Left ventricle myocardium superior (tissue), 1 donor: ENCODE measurements around the gene FAM3B. TPM values are rescaled to one million over a fixed set of nuclear protein-coding genes. Genes with fewer than 3 reads are reported as not detected.
"Not testable (repeated sequence)": the region's sequence is repeated elsewhere in the genome, so short reads cannot be mapped to it uniquely, and the experiment has no call there.

ENCODE experiments used
- ATAC-seq: fragments of 200-7000 bp; cut with Tn5 transposase; one replicate; pipeline ENCODE4 v1.9.1; 2020; ENCODE audit warnings: mild to moderate bottlenecking, moderate library complexity
- DNase-seq: peaks from one replicate; pipeline ENCODE4 v3.0.0-alpha.2; 2020
- intact Hi-C: fragments of 100-400 bp; cut with micrococcal nuclease; formaldehyde crosslinking; loops from one replicate; pipeline ENCODE4 v1.11.0; 2022
- total RNA-seq: library from RNA; stranded (reverse); fragmentation: NEBNext Ultra II Directional; extraction: Animal tissue kit (Norgen Biotek cat#: 25700); gene quantifications from one replicate; pipeline ENCODE4 v1.2.1, GENCODE V29; 2021
- donor health status: DM: no; HTN: yes; CAD: no; lungs with severe emphysema.

Gene FAM3B
- total RNA-seq, 1 donor from 2014 or later = not detected

DNA sequence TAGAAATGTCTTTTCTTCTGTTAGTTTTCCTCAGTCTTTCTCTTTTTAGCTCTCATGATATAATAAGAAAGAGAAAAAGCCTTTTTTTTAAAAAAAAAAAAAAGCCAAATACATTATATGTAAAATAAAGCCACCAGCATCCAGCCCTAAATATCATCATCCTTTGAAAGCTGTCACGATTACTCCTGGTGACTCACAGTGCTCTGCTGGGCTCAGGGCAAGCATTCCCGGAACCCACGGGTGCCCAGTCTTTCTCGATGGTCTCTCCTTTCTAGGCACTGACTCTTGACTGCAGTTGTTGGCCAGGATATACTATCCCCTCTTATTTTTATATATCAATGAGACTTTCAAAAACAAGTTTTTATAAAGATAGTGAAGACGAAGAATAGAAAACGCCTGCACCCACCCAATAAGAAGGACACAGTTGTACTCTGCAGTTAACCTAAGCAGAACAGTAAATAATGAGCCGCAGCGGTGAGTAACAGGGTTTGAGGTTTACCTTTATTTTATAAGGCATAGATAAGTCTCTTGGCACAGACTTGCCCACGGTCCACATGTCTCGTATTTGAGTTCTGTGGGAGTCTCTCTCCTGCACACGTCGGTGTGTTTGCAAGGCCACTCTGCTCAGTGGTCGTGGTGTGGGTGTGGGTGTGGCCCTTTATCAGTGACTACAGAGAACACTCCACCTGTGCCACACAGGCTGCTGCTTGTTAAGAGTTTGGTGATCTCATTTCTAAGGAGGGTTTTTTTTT lies 29.5 kb downstream of the FAM3B start:
- ATAC-seq (no peak), DNase-seq (no peak)
- intact Hi-C loops = no loop called here

DNA sequence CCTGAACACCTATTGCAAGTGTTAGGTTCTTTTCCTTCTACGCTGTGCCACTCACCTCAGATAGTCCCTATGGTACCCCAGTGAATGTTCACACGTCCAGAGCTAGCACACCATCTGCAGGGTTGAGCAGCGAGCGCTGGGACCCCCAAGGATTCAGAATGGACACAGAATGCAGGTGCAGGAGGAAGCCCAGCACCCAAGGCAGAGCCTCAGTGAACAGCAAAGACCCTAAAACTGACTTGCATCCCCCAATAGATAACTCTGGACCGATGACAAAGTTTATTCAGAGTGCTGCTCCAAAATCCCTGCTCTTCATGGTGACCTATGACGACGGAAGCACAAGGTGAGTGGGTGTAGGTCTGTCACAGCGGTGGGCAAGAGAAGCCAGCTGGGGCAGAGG lies 30.2 kb downstream of the FAM3B start:
- no peak for DNase-seq
- no peak for ATAC-seq
- intact Hi-C loops = no loop called here

DNA sequence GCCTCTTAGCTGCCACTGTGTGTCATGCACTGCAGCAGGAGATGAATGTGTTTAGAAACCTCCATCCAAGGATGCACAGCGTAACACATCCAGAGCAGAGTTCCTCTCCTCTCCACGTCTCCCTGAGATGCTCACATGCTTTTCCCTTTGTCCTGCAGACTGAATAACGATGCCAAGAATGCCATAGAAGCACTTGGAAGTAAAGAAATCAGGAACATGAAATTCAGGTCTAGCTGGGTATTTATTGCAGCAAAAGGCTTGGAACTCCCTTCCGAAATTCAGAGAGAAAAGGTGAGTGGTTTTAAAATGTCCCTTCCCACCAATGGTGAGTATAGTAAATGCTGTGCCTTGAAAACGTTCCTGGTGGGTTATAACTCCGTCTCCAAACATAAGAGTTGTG lies 31.8 kb downstream of the FAM3B start:
- no peak for ATAC-seq
- intact Hi-C loops = no loop called here
- no peak for DNase-seq

DNA sequence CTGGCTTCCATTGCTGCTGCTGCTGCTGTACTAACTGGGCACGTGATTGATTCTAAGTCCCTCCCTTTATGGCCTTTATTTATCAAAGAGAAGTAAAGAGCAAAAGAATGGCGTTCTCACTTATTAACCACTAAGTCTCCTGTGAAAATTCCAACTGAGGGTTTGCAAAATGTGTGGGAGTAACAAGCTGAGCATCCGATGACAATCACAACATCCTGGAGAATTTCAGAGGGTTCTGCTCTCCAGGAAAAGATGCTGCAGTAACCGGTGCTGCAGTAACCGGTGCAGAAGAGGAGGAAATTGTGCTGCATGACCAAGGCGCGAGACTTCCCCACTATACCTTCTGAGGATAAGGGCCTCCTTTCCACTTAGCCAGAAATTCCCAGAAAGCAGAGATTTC lies 32.5 kb downstream of the FAM3B start:
- intact Hi-C loops = no loop called here
- ATAC-seq (no peak), DNase-seq (no peak)

DNA sequence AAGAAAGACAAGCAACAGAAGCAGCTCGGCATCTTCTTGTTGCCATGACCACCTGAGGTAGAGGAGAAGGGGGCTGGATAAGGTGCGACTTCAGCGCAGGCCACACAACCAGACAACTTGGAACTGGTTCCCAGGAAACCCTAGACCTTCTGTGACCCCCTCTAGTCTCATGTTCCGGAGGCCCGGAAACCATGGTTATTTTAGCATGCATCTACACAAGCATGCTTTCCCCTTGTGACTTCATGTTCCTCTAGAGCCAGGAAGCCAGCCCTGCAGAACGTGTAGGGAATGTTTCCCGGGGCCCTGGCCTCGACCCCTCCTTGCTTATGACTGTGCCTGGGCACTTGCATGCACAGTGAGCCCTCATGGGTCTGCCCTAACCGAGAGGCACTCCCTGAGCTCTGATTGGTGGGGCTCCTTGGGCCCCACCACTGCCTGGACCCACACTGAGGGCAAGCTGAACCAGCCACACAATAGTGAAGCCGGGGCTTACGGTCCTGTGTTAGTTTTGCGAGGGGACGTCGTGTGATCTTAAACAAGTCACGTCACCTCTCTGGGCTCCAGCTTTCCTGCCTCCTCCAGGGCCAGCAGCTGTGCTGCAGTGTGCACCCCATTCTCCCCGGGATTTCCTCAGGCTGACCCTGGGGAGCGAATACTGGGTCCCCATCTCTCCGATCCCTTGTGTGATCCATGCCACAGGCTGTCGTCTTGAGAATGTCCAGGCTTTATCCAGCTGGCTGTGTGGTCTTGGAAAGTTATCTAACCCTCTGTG lies 33.2 kb downstream of the FAM3B start:
- intact Hi-C loops = no loop called here
- DNase-seq (no peak), ATAC-seq (no peak)

DNA sequence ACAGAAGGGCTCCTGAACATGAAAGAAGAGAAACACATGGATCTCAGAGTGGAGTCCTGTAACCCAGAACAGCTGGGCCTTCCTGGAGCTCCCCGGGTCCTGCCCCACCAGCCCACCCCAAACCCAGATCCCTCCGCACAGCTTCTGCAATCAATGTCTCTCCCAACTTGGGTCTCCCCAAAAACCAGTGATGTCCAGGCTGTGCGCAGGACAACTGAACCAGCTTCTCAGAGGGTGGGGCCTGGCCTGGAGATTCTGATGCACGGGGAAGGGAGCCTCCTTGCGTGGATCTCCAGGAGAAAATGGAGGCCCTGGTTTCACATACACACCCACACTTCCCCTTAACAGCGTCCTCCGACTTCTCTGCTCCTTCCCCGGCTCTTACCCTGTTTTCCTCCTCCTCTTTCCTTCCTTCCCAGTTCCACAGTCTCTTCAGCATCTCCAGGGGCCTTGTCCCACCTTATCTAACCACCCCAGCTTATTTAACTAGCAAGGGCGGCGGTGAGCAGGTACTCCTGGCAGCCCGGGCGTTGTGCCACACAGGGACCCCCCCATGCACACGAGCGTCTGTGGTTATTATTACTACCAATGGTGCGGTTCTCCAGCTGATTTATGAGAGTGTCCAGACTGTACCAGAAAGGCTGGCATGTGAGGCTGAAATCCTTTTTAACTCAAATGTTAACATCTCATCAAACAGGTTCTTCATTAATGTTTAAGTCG lies 34.0 kb downstream of the FAM3B start:
- no peak for DNase-seq
- intact Hi-C loops = no loop called here
- ATAC-seq = no peak

DNA sequence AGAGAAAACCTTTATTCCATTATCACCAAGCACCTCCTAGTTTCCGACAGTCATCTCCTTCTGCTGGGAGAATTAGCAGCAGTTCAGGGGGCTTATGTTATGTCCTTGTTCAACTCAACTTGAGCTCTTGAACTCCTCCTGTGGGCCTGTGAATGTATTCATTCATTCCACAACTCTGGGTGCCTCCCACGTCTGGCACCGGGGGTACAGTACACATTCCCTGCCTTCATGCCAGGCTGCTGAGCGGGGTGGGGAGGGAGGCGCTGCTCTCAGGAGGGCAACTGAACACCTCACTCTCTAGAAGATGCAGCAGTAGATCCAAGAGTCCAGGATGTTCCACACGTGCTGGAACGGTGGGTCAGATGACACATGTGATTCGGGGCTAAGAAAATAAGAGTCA lies 40.9 kb downstream of the FAM3B start:
- ATAC-seq (no peak), DNase-seq (no peak)
- intact Hi-C loops = no loop called here

DNA sequence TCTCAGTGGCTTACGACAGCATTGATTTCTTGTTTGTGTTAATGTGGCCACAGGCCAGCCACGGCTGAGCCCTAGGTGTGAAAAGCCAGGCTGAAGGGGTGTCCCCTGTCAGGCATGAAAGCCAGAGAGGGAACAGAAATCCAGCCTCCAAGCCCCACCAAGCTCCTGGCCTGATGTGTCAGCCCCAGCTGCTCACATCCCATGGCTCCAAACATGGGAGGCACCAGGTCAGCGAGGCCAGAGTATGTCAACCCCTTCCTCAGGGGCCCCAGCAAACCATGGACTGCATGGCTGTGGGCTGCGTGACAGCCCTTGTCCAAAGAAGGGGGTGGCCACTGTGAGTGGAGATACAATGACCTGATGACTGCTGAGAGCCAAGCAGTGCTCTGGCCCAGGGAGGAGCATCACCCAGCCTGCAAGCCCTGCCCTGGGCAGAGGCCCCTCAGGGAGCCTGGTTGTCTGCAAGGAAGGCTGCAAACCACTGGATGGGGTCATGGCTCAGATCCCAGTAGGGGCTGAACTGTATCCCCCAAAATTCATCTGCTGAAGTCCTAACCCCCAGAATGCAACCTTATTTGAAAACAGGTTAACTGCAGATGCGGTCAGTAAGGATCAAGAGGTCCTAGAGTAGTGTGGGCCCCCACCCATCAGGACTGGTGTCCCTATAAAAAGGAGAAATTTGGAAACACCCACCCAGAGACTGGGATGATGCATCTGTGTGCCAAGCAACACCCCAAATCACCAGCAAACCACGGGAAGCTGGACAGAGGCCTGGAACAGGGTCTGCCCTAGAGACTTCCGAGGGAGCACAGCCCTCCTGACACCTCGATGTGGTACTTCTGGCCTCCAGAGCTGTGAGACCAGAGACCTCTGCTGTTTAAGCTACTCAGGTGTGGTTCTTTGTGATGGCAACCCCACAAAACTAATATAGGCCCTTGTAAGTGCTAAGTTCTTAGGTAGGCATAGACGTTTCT lies 41.9 kb downstream of the FAM3B start:
- intact Hi-C loops = no loop called here
- ATAC-seq (no peak), DNase-seq (no peak)

DNA sequence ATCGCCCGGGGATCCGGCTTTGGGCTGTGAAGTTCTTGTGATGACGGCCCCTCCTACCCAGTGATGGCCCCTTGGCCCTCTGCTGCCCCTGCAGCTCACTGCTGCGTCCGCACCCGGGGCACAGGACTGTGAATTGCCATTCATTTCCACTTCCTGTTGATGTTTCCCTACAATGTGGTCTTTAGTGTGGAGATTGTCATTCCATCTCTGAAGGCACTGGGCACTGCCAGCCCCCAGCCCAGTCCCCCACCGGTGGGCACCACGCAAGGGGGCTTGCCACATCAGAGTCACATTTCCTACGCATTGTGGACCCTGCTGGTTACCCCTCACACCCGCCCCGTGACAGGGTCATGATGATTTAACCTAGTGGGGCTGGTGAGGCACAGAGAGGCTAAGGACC lies 42.7 kb downstream of the FAM3B start:
- DNase-seq (no peak), ATAC-seq (no peak)
- intact Hi-C loops = no loop called here

DNA sequence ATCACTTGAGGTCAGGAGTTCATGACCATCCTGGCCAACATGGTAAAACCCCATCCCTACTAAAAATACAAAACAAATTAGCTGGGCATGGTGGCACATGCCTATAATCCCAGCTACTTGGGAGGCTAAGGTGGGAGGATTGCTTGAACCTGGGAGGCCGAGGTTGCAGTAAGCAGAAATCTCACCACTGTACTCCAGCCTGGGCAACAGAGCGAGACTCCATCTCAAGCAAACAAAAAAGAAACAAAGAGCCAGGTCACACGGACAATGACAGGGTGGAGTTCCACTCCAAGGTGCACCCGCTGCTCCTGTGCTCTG lies 43.1 kb downstream of the FAM3B start:
- ATAC-seq, DNase-seq, intact Hi-C loops: not testable (repeated sequence)

DNA sequence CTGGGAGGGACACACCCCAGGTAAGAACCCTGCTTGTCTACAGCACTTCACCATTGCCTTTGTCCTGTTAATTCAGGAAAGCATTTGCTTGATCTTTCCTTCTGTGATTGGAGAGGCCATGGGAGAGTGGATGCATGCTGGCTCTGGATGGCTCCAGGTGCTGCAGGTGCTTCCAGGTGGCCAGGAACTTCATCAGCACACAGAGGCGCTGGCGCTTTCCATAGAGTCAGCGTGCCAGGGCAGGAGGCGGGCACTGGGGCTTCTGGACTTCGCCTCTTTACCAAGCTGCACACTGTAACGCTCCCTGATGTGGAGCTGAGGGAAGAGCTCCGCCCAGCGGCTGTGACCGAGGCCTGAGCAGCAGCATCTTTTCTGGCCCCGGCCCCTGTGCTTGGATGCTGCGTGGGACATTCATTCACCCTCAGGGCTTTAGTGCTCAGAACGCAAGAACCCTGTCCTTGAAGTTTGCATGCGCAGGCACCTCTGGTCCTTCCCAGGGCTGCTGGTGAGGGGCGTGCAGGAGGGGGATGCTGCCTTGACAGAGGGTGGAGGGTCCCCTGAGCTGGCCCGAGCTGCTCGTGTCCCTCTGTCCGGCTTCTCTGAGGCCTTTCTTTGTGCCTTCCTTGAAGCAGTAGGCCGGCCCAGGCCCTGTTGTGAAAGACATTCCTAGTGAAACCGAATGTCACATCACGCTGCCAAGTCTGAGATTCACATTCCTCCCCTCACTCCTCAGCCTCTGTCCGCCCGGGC lies 43.6 kb downstream of the FAM3B start:
- peak; percentile 47 for ATAC-seq
- intact Hi-C loops = no loop called here
- DNase-seq = peak; percentile 69

DNA sequence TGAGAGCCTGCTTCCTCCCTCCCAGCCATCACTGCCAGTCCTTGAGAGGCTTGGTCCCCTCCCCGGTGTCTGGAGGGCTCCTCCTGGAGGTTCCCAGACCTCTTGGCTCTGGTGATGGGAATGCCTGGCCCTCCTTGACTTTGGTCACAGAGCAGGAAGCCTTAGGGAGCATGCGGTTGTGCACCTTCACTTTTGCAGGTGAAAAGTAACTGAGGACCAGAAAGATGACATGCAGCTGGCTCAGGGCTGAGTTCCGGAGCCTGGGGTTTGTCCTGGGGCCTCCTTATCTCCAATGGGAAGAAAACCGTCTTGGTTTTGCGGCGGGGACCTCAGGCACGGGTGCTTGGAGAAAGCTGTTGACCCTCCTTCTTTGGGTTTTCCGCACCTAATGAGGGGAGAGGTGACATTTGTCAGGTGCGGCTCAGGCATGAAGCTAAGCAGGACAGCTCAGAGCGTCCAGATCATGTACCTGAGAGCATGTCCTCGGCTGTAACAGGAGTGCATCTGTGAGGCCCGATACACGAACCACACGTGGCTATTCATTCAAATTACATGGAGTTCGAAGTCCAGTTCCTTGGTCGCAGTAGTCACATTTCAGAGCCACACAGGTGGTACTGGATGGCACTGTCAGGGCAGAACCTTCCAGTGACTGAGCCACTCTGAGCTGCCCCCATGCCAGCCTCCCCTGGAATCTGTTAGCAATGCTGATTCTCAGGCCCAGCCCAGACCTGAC lies 44.6 kb downstream of the FAM3B start:
- ATAC-seq (no peak), DNase-seq (no peak)
- intact Hi-C loops = no loop called here

DNA sequence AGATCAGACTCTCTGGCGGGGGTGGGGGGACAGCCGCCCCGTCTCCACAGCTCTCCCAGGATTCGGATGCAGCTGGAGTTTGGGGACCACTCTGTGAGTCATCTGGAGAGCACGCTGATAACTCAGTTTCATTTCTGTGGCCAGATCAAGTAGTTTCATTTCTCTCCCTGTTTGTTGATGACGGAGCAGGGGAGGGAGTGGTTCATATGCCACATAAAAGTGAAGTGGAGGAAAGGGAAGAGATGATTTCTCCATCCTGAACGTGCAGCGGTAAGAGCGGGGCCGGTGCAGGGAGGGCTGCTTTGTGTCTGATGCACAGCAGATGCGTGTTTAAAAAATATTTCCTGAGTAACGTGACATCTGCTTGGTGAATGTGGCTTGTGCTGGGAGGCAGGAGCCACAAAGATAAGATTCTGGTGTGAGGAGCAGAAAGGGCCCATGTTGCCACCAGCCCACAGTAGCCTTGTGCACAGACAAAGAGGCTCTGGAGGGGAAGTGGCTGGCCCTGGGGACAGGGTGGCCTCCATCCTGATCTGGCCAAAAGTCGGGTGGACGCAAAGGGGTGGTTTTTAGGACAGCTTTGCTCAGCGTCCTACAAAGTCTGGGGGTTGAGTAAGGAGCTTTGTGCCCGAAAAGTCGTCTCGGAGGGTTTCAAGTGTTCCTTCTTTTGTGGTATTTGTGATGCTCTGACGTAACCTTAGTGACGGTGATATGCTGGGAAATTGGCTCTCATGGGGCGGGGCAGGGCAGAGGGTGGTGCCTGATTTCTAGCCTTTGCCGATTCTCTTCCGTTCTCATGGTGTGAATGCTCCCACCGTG lies 45.4 kb downstream of the FAM3B start, which contains the start of gene MX2:
TSS of gene MX2 (plus strand) at position 242 of the 819 bp plus-strand sequence. CDS start 14,880 bp downstream, outside the sequence.
- DNase-seq = peak; percentile 75
- intact Hi-C loops = no loop called here
- ATAC-seq = peak; percentile 89

DNA sequence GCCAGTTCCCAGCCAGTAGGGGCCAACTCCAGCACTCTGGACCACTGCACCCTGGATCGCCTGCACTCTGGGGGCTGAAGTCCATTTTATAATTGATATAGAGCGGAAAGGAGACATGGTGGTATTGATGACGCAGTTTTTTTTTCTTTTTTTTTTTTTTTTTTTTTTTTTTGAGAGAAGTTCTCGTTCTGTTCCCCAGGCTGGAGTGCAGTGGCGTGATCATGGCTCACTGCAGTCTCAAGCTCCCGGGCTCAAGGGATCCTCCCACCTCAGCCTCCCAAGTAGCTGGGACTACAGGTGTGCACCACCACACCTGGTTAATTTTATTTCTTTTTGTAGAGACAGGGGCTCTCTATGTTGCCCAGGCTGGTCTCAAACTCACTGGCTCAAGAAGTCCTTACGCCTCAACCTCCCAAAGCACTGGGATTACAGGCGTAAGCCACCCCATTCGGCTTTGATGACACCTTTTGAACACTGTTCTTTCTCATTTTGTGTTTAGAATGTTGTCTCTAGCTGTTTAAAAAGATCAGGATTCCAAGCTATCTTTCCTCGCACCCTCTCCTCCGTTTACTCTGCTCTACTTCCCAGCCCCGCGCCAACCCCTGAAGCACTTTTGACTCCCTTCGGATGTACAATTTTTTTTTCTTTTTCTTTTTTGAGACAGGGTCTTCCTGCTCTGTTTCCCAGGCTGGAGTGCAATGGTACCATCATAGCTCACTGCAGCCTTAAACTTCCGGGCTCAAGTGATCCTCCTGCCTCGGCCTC lies 46.2 kb downstream of the FAM3B start:
- ATAC-seq (peak; percentile 3), DNase-seq (no peak)
- intact Hi-C loops = no loop called here

DNA sequence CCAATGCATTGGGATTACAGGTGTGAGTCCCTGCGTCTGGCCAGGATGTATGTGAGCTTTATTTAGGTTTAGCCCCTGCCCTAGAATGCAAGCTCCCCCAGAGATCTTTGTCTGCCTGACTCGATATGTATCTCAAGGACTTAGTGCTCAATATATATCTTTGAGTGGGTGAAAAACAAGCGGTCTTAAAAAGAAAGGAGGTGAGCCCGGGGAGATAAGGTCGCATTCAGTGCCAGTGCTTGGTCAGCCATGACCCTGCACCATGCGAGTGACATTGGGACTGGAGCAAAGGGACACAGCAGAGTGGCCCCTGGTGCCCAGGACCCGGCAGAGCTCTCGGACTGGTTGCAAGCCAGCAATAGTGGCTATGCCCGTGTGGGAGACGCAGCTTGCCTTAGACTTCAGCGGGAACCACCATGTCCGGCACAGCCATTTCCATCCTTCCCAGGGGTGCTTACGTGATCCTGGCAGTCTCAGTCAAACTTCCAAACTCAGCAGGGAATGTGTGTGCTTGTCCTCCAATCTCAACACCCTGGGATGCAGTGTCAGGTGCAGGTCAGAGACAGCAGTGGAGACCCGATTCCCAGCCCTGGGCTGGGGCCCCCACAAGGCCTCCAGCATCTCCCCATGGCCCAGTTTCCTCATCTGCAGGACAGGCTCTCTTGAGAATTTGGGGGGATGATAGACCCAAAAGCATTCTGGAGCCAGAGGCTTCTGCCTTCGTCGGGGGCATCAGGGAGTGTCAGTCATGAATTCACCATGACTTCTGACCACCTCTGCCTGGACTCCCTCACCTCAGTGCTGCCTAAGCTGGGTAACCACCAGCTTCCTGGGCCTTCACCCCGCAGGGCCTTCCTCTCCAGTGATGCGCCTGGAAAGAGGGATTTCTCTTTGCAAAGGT lies 47.0 kb downstream of the FAM3B start:
- no peak for ATAC-seq
- intact Hi-C loops = no loop called here
- no peak for DNase-seq
